H1 (cell line): Measurements from ENCODE around the gene RASEF. TPM values are rescaled to one million over a fixed set of nuclear protein-coding genes. Genes with fewer than 3 reads are reported as not detected.

Experiments
- CBX5 ChIP-seq: fragments of 300-800, 300-1000 bp; sonication (generic); IDR thresholded peaks from 2 replicates; pipeline ENCODE4 v1.7.1; 2016; ENCODE audit warnings: antibody characterized with exemption, low read length, low read depth
- CEBPB ChIP-seq: IDR thresholded peaks from 2 replicates; pipeline ENCODE4 v1.6.1; 2012; ENCODE audit warnings: low read depth, low read length
- CHD2 ChIP-seq: IDR thresholded peaks from 2 replicates; pipeline ENCODE4 v1.6.1; 2012; ENCODE audit warnings: low read length, improper control_type of control experiment
- CREB1 ChIP-seq: IDR thresholded peaks from 2 replicates; pipeline ENCODE4 v1.6.1; 2012; ENCODE audit warnings: inconsistent platforms
- CTBP2 ChIP-seq: IDR thresholded peaks from 2 replicates; pipeline ENCODE4 v1.7.0; 2011; ENCODE audit warnings: borderline replicate concordance, mild to moderate bottlenecking, moderate library complexity, mixed read lengths, low read length; ENCODE audit not compliant: insufficient read depth, insufficient read length
- KDM1A ChIP-seq: fragments of 200-600, 300-600 bp; sonication (generic); IDR thresholded peaks from 2 replicates; pipeline ENCODE4 v1.7.1; 2016; ENCODE audit warnings: mild to moderate bottlenecking, low read length, borderline replicate concordance
- RNF2 ChIP-seq: fragments of 200-900, 300-1000 bp; sonication (generic); IDR thresholded peaks from 2 replicates; pipeline ENCODE4 v1.7.1; 2016; ENCODE audit warnings: borderline replicate concordance, low read depth, mild to moderate bottlenecking, antibody characterized with exemption, low read length; ENCODE audit not compliant: poor library complexity, severe bottlenecking; ENCODE audit errors: missing control alignments
- SP1 ChIP-seq: IDR thresholded peaks from 2 replicates; pipeline ENCODE4 v1.6.1; 2011; ENCODE audit warnings: low read depth, low read length
- SRF ChIP-seq: IDR thresholded peaks from 2 replicates; pipeline ENCODE4 v1.6.1; 2011; ENCODE audit warnings: mild to moderate bottlenecking, low read depth, low read length, moderate library complexity
- TAF1 ChIP-seq: IDR thresholded peaks from 2 replicates; pipeline ENCODE4 v1.6.1; 2011; ENCODE audit warnings: mild to moderate bottlenecking, low read depth, low read length
- polyA plus RNA-seq, 7 experiments: library from polyadenylated mRNA; depleted of rRNA in 3 of 7; stranded (reverse) in 5 of 7; unstranded in 2 of 7; fragments of >200 nt in 5 of 7; fragments of 200-250 nt in 2 of 7; gene quantifications; 1 replicate in 5 of 7; 2 replicates in 1 of 7; 4 replicates in 1 of 7; pipeline versions ENCODE4 v1.2.1 to v1.2.3, GENCODE V29; 2011 to 2013; ENCODE audit warnings: missing spikeins in 2 of 7, mixed read lengths in 2 of 7
- total RNA-seq: library from RNA; stranded (reverse); fragmentation: NEBNext Ultra II Directional; extraction: Animal tissue kit (Norgen Biotek cat#: 25700); gene quantifications from 2 replicates; pipeline ENCODE4 v1.2.1, GENCODE V29; 2021
- TF ChIP-seq, protein P1 (sequence below): fragments of 300-600 bp; sonication (generic); IDR thresholded peaks from 2 replicates; pipeline ENCODE4 v1.7.1; 2012; ENCODE audit warnings: low read length, moderate library complexity, mild to moderate bottlenecking, inconsistent platforms; ENCODE audit not compliant: insufficient replicate concordance

The RASEF gene
- total and polyA plus RNA-seq, 2 of the 8 experiments (the other 6 are each of a cell fraction or from before 2014, with no cell fraction given): 1.1 to 4.6 TPM

GRCh38 chr9:83030391-83031107 lies 32.4 kb downstream of the RASEF start (continued):
- TF ChIP-seq, protein P1, sequence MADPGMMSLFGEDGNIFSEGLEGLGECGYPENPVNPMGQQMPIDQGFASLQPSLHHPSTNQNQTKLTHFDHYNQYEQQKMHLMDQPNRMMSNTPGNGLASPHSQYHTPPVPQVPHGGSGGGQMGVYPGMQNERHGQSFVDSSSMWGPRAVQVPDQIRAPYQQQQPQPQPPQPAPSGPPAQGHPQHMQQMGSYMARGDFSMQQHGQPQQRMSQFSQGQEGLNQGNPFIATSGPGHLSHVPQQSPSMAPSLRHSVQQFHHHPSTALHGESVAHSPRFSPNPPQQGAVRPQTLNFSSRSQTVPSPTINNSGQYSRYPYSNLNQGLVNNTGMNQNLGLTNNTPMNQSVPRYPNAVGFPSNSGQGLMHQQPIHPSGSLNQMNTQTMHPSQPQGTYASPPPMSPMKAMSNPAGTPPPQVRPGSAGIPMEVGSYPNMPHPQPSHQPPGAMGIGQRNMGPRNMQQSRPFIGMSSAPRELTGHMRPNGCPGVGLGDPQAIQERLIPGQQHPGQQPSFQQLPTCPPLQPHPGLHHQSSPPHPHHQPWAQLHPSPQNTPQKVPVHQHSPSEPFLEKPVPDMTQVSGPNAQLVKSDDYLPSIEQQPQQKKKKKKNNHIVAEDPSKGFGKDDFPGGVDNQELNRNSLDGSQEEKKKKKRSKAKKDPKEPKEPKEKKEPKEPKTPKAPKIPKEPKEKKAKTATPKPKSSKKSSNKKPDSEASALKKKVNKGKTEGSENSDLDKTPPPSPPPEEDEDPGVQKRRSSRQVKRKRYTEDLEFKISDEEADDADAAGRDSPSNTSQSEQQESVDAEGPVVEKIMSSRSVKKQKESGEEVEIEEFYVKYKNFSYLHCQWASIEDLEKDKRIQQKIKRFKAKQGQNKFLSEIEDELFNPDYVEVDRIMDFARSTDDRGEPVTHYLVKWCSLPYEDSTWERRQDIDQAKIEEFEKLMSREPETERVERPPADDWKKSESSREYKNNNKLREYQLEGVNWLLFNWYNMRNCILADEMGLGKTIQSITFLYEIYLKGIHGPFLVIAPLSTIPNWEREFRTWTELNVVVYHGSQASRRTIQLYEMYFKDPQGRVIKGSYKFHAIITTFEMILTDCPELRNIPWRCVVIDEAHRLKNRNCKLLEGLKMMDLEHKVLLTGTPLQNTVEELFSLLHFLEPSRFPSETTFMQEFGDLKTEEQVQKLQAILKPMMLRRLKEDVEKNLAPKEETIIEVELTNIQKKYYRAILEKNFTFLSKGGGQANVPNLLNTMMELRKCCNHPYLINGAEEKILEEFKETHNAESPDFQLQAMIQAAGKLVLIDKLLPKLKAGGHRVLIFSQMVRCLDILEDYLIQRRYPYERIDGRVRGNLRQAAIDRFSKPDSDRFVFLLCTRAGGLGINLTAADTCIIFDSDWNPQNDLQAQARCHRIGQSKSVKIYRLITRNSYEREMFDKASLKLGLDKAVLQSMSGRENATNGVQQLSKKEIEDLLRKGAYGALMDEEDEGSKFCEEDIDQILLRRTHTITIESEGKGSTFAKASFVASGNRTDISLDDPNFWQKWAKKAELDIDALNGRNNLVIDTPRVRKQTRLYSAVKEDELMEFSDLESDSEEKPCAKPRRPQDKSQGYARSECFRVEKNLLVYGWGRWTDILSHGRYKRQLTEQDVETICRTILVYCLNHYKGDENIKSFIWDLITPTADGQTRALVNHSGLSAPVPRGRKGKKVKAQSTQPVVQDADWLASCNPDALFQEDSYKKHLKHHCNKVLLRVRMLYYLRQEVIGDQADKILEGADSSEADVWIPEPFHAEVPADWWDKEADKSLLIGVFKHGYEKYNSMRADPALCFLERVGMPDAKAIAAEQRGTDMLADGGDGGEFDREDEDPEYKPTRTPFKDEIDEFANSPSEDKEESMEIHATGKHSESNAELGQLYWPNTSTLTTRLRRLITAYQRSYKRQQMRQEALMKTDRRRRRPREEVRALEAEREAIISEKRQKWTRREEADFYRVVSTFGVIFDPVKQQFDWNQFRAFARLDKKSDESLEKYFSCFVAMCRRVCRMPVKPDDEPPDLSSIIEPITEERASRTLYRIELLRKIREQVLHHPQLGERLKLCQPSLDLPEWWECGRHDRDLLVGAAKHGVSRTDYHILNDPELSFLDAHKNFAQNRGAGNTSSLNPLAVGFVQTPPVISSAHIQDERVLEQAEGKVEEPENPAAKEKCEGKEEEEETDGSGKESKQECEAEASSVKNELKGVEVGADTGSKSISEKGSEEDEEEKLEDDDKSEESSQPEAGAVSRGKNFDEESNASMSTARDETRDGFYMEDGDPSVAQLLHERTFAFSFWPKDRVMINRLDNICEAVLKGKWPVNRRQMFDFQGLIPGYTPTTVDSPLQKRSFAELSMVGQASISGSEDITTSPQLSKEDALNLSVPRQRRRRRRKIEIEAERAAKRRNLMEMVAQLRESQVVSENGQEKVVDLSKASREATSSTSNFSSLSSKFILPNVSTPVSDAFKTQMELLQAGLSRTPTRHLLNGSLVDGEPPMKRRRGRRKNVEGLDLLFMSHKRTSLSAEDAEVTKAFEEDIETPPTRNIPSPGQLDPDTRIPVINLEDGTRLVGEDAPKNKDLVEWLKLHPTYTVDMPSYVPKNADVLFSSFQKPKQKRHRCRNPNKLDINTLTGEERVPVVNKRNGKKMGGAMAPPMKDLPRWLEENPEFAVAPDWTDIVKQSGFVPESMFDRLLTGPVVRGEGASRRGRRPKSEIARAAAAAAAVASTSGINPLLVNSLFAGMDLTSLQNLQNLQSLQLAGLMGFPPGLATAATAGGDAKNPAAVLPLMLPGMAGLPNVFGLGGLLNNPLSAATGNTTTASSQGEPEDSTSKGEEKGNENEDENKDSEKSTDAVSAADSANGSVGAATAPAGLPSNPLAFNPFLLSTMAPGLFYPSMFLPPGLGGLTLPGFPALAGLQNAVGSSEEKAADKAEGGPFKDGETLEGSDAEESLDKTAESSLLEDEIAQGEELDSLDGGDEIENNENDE: no peak
- no peak for TF ChIP-seq RNF2
- TF ChIP-seq CREB1: no peak
- no peak for TF ChIP-seq KDM1A
- no peak for TF ChIP-seq SRF
- TF ChIP-seq CHD2: no peak
- TF ChIP-seq CEBPB: no peak
- no peak for TF ChIP-seq CTBP2
- TF ChIP-seq SP1: no peak
- TF ChIP-seq CBX5: no peak
- TF ChIP-seq TAF1: no peak
